ENCODE data around the gene PRX. TPM values are rescaled to one million over a fixed set of nuclear protein-coding genes. Genes with fewer than 3 reads are reported as not detected.

The PRX gene
- total and polyA plus RNA-seq, 9 donors = 7.0 to 9.3 (median 7.8) TPM

- no peaks in the 10 kb centered on the region for H3K9me3 ChIP-seq (replicated peaks; ENCODE audit: control insufficient read depth, low read depth, low read length)
- peak overlapping the region; percentile 73 for H3K4me3 ChIP-seq (ENCODE audit: low read length)
- under 1% methylated on average over 31 of the region's 41 CpGs for WGBS (ENCODE audit: insufficient coverage)
- H3K4me1 ChIP-seq (ENCODE audit: control insufficient read depth, insufficient read depth, low read length) = peaks cover 17% of the 10 kb centered on the region
- no peaks in the 10 kb centered on the region for H3K27me3 ChIP-seq (ENCODE audit: control insufficient read depth, insufficient read depth, low read length)
- H3K27ac ChIP-seq (ENCODE audit: low read length) = peak overlapping the region; percentile 89
- peak; percentile 93 for DNase-seq
- no peaks in the 10 kb centered on the region for H3K36me3 ChIP-seq (ENCODE audit: control insufficient read depth, insufficient read depth, low read length)
Measured at GRCh38 chr19:40403262-40403984, 9.8 kb downstream of the PRX start.

- WGBS (ENCODE audit: insufficient coverage) = 27% methylated on average over 2 of the region's 3 CpGs
- Histone ChIP-seq H3K9me3 (replicated peaks; ENCODE audit: control insufficient read depth, low read depth, low read length) (no peaks in the 10 kb centered on the region), H3K36me3 (ENCODE audit: control insufficient read depth, insufficient read depth, low read length) (peaks cover 6% of the 10 kb centered on the region), H3K4me1 (ENCODE audit: control insufficient read depth, insufficient read depth, low read length) (peaks cover 17% of the 10 kb centered on the region), H3K27ac (ENCODE audit: low read length) (no peak overlapping the region), H3K4me3 (ENCODE audit: low read length) (no peak overlapping the region), H3K27me3 (ENCODE audit: control insufficient read depth, insufficient read depth, low read length) (no peaks in the 10 kb centered on the region)
- DNase-seq = peak; percentile 56
Measured at GRCh38 chr19:40400559-40400958, 12.6 kb downstream of the PRX start.

GRCh38 chr19:40398417-40399131 is 14.6 kb downstream of the PRX start:
- no peak overlapping the region for H3K4me3 ChIP-seq (ENCODE audit: low read length)
- WGBS (ENCODE audit: insufficient coverage) = 26% methylated on average over 49 of the region's 49 CpGs
- no peaks in the 10 kb centered on the region for H3K27me3 ChIP-seq (ENCODE audit: control insufficient read depth, insufficient read depth, low read length)
- DNase-seq = peak; percentile 37
- peaks cover 6% of the 10 kb centered on the region for H3K36me3 ChIP-seq (ENCODE audit: control insufficient read depth, insufficient read depth, low read length)
- no peaks in the 10 kb centered on the region for H3K9me3 ChIP-seq (replicated peaks; ENCODE audit: control insufficient read depth, low read depth, low read length)
- peaks cover 8% of the 10 kb centered on the region for H3K4me1 ChIP-seq (ENCODE audit: control insufficient read depth, insufficient read depth, low read length)
- no peak overlapping the region for H3K27ac ChIP-seq (ENCODE audit: low read length)

- no peak for DNase-seq
- Histone ChIP-seq H3K27me3 (ENCODE audit: control insufficient read depth, insufficient read depth, low read length) (no peaks in the 10 kb centered on the region), H3K9me3 (replicated peaks; ENCODE audit: control insufficient read depth, low read depth, low read length) (no peaks in the 10 kb centered on the region), H3K4me1 (ENCODE audit: control insufficient read depth, insufficient read depth, low read length) (peaks cover 3% of the 10 kb centered on the region), H3K36me3 (ENCODE audit: control insufficient read depth, insufficient read depth, low read length) (peaks cover 6% of the 10 kb centered on the region), H3K27ac (ENCODE audit: low read length) (no peak overlapping the region), H3K4me3 (ENCODE audit: low read length) (no peak overlapping the region)
- WGBS (ENCODE audit: insufficient coverage) = 85% methylated on average over 20 of the region's 22 CpGs
Measured at GRCh38 chr19:40397568-40397906, 15.6 kb downstream of the PRX start.

GRCh38 chr19:40396886-40397567 is 16.2 kb downstream of the PRX start:
- Histone ChIP-seq H3K27me3 (ENCODE audit: control insufficient read depth, insufficient read depth, low read length) (no peaks in the 10 kb centered on the region), H3K9me3 (replicated peaks; ENCODE audit: control insufficient read depth, low read depth, low read length) (no peaks in the 10 kb centered on the region)
- WGBS (ENCODE audit: insufficient coverage) = 92% methylated on average over 17 of the region's 20 CpGs

GRCh38 chr19:40395956-40396355 is 17.2 kb downstream of the PRX start:
- no peaks in the 10 kb centered on the region for H3K9me3 ChIP-seq (replicated peaks; ENCODE audit: control insufficient read depth, low read depth, low read length)
- H3K4me3 ChIP-seq (ENCODE audit: low read length) = no peak overlapping the region
- no peak for DNase-seq
- H3K27me3 ChIP-seq (ENCODE audit: control insufficient read depth, insufficient read depth, low read length) = no peaks in the 10 kb centered on the region
- peaks cover 6% of the 10 kb centered on the region for H3K36me3 ChIP-seq (ENCODE audit: control insufficient read depth, insufficient read depth, low read length)
- 84% methylated on average over 14 of the region's 14 CpGs for WGBS (ENCODE audit: insufficient coverage)
- H3K27ac ChIP-seq (ENCODE audit: low read length) = no peak overlapping the region
- H3K4me1 ChIP-seq (ENCODE audit: control insufficient read depth, insufficient read depth, low read length) = peaks cover 3% of the 10 kb centered on the region

More at GRCh38 chr19:40396886-40397567, 16.2 kb downstream of the PRX start:
- Histone ChIP-seq H3K4me1 (ENCODE audit: control insufficient read depth, insufficient read depth, low read length) (peaks cover 3% of the 10 kb centered on the region), H3K36me3 (ENCODE audit: control insufficient read depth, insufficient read depth, low read length) (peaks cover 6% of the 10 kb centered on the region), H3K27ac (ENCODE audit: low read length) (no peak overlapping the region), H3K4me3 (ENCODE audit: low read length) (no peak overlapping the region)
- DNase-seq = no peak

GRCh38 chr19:40394816-40395210 is 18.4 kb downstream of the PRX start:
- no peak for DNase-seq
- no peak overlapping the region for H3K27ac ChIP-seq (ENCODE audit: low read length)
- H3K27me3 ChIP-seq (ENCODE audit: control insufficient read depth, insufficient read depth, low read length) = no peaks in the 10 kb centered on the region
- no peaks in the 10 kb centered on the region for H3K9me3 ChIP-seq (replicated peaks; ENCODE audit: control insufficient read depth, low read depth, low read length)
- no peak overlapping the region for H3K4me3 ChIP-seq (ENCODE audit: low read length)
- H3K36me3 ChIP-seq (ENCODE audit: control insufficient read depth, insufficient read depth, low read length) = peaks cover 6% of the 10 kb centered on the region
- WGBS (ENCODE audit: insufficient coverage) = 64% methylated on average over 13 of the region's 13 CpGs
- no peaks in the 10 kb centered on the region for H3K4me1 ChIP-seq (ENCODE audit: control insufficient read depth, insufficient read depth, low read length)

- Histone ChIP-seq H3K9me3 (replicated peaks; ENCODE audit: control insufficient read depth, low read depth, low read length) (no peaks in the 10 kb centered on the region), H3K27ac (ENCODE audit: low read length) (no peak overlapping the region), H3K36me3 (ENCODE audit: control insufficient read depth, insufficient read depth, low read length) (peaks cover 6% of the 10 kb centered on the region), H3K27me3 (ENCODE audit: control insufficient read depth, insufficient read depth, low read length) (no peaks in the 10 kb centered on the region), H3K4me1 (ENCODE audit: control insufficient read depth, insufficient read depth, low read length) (no peaks in the 10 kb centered on the region), H3K4me3 (ENCODE audit: low read length) (no peak overlapping the region)
- 80% methylated on average over 40 of the region's 41 CpGs for WGBS (ENCODE audit: insufficient coverage)
- no peak for DNase-seq
Measured at GRCh38 chr19:40393894-40394815, 19.0 kb downstream of the PRX start.

GRCh38 chr19:40392894-40393517 is 20.2 kb downstream of the PRX start:
- no peak for DNase-seq
- no peaks in the 10 kb centered on the region for H3K27me3 ChIP-seq (ENCODE audit: control insufficient read depth, insufficient read depth, low read length)
- no peaks in the 10 kb centered on the region for H3K9me3 ChIP-seq (replicated peaks; ENCODE audit: control insufficient read depth, low read depth, low read length)
- H3K4me3 ChIP-seq (ENCODE audit: low read length) = no peak overlapping the region
- 36% methylated on average over 4 of the region's 9 CpGs for WGBS (ENCODE audit: insufficient coverage)
- H3K4me1 ChIP-seq (ENCODE audit: control insufficient read depth, insufficient read depth, low read length) = no peaks in the 10 kb centered on the region
- peaks cover 6% of the 10 kb centered on the region for H3K36me3 ChIP-seq (ENCODE audit: control insufficient read depth, insufficient read depth, low read length)
- no peak overlapping the region for H3K27ac ChIP-seq (ENCODE audit: low read length)
